H1 (cell line): Measurements from ENCODE around the gene CCBE1. TPM values are rescaled to one million over a fixed set of nuclear protein-coding genes. Genes with fewer than 3 reads are reported as not detected.

Experiments used
- EZH2 ChIP-seq: fragments of 200-600 bp; sonication (generic); IDR thresholded peaks from 2 replicates; pipeline ENCODE4 v1.7.1; 2012; ENCODE audit warnings: low read depth, mild to moderate bottlenecking, moderate library complexity, low read length, inconsistent platforms; ENCODE audit not compliant: severe bottlenecking
- polyA plus RNA-seq, 7 experiments: library from polyadenylated mRNA; depleted of rRNA in 3 of 7; stranded (reverse) in 5 of 7; unstranded in 2 of 7; fragments of >200 nt in 5 of 7; fragments of 200-250 nt in 2 of 7; gene quantifications; 1 replicate in 5 of 7; 2 replicates in 1 of 7; 4 replicates in 1 of 7; pipeline versions ENCODE4 v1.2.1 to v1.2.3, GENCODE V29; 2011 to 2013; ENCODE audit warnings: missing spikeins in 2 of 7, mixed read lengths in 2 of 7
- total RNA-seq: library from RNA; stranded (reverse); fragmentation: NEBNext Ultra II Directional; extraction: Animal tissue kit (Norgen Biotek cat#: 25700); gene quantifications from 2 replicates; pipeline ENCODE4 v1.2.1, GENCODE V29; 2021
- TF ChIP-seq, protein P1 (sequence below), 3 experiments: IDR thresholded peaks; 1 replicate in 2 of 3; 2 replicates in 1 of 3; pipeline versions ENCODE4 v1.5.1 to v1.6.1; 2011; ENCODE audit warnings: low read length in 3 of 3, mild to moderate bottlenecking in 3 of 3, inconsistent platforms in 2 of 3, low read depth in 1 of 3, moderate library complexity in 1 of 3; ENCODE audit not compliant: insufficient read depth in 1 of 3; ENCODE audit errors: control extremely low read depth in 1 of 3

Gene CCBE1
- total and polyA plus RNA-seq, 2 of the 8 experiments (the other 6 are each of a cell fraction or from before 2014, with no cell fraction given) = 2.1 to 2.6 TPM

GRCh38 chr18:59381949-59382348 is 315.3 kb downstream of the CCBE1 start (continued):
- TF ChIP-seq EZH2 = no peak
- TF ChIP-seq, protein P1, sequence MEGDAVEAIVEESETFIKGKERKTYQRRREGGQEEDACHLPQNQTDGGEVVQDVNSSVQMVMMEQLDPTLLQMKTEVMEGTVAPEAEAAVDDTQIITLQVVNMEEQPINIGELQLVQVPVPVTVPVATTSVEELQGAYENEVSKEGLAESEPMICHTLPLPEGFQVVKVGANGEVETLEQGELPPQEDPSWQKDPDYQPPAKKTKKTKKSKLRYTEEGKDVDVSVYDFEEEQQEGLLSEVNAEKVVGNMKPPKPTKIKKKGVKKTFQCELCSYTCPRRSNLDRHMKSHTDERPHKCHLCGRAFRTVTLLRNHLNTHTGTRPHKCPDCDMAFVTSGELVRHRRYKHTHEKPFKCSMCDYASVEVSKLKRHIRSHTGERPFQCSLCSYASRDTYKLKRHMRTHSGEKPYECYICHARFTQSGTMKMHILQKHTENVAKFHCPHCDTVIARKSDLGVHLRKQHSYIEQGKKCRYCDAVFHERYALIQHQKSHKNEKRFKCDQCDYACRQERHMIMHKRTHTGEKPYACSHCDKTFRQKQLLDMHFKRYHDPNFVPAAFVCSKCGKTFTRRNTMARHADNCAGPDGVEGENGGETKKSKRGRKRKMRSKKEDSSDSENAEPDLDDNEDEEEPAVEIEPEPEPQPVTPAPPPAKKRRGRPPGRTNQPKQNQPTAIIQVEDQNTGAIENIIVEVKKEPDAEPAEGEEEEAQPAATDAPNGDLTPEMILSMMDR (IDR thresholded peaks at IDR 0.05; ENCODE audit: control extremely low read depth in 1 of 3, insufficient read depth in 1 of 3, low read depth in 1 of 3, low read length in 3 of 3) = no peak

Other genes with a start within 250 kb of the CCBE1 start
- gene PMAIP1, start 202.6 kb upstream of the CCBE1 start, total RNA-seq = 75.1 and 84.1 TPM in 2 replicates
- 51.7 and 51.9 TPM in 2 replicates for gene PMAIP1, start 202.6 kb upstream of the CCBE1 start, polyA plus RNA-seq (2011; rRNA removed)